ENCODE measurements around the gene FBXO44. TPM values are rescaled to one million over a fixed set of nuclear protein-coding genes. Genes with fewer than 3 reads are reported as not detected.

The FBXO44 gene
- total RNA-seq, 4 donors from 2014 or later, result 11.2 to 43.7 (median 15.0) TPM

GRCh38 chr1:11682799-11683198 is 28.1 kb downstream of the FBXO44 start:
- Histone ChIP-seq H3K27ac (no peak overlapping the region), H3K9me3 (no peaks in the 10 kb centered on the region), H3K4me3 (no peak overlapping the region), H3K36me3 (no peaks in the 10 kb centered on the region), H3K4me1 (peaks cover 0 to 11% (median 0%) of the 10 kb centered on the region in 4 donors), H3K27me3 (no peaks in the 10 kb centered on the region)
- TF ChIP-seq, protein P1, sequence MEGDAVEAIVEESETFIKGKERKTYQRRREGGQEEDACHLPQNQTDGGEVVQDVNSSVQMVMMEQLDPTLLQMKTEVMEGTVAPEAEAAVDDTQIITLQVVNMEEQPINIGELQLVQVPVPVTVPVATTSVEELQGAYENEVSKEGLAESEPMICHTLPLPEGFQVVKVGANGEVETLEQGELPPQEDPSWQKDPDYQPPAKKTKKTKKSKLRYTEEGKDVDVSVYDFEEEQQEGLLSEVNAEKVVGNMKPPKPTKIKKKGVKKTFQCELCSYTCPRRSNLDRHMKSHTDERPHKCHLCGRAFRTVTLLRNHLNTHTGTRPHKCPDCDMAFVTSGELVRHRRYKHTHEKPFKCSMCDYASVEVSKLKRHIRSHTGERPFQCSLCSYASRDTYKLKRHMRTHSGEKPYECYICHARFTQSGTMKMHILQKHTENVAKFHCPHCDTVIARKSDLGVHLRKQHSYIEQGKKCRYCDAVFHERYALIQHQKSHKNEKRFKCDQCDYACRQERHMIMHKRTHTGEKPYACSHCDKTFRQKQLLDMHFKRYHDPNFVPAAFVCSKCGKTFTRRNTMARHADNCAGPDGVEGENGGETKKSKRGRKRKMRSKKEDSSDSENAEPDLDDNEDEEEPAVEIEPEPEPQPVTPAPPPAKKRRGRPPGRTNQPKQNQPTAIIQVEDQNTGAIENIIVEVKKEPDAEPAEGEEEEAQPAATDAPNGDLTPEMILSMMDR (IDR thresholded peaks at IDR 0.05), result no peak
- no peak for TF ChIP-seq POLR2A (IDR thresholded peaks at IDR 0.05)
- DNase-seq, result no peak

DNA sequence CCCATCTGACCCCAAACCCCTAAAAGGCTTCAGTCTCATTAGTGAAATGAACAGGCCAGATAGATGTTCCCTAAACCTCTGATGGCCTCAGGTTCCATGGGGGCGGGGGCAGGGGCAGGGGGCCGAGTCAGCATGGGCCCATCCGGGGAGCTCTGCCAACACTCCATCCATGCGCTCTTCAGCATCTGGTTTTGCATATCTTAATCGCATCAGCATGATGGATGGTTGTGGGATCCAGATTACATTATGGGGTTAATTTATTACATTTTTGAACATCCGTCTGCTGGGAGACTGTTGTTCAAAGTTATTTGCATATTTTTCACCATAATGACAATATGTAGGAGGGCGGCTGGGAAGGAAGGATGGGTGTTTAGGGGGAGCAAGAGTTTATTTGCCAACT is 29.4 kb downstream of the FBXO44 start:
- no peak overlapping the region for H3K27ac ChIP-seq
- H3K4me1 ChIP-seq, result peaks cover 0 to 11% (median 0%) of the 10 kb centered on the region in 4 donors
- no peak for TF ChIP-seq POLR2A (IDR thresholded peaks at IDR 0.05)
- TF ChIP-seq, protein P1 (IDR thresholded peaks at IDR 0.05), result no peak
- no peaks in the 10 kb centered on the region for H3K27me3 ChIP-seq
- H3K4me3 ChIP-seq, result no peak overlapping the region
- no peaks in the 10 kb centered on the region for H3K9me3 ChIP-seq
- H3K36me3 ChIP-seq, result no peaks in the 10 kb centered on the region
- DNase-seq, result no peak

- Histone ChIP-seq H3K4me1 (peaks cover 0 to 8% (median 0%) of the 10 kb centered on the region in 4 donors), H3K9me3 (no peaks in the 10 kb centered on the region), H3K36me3 (no peaks in the 10 kb centered on the region), H3K27ac (no peak overlapping the region), H3K4me3 (no peak overlapping the region), H3K27me3 (peaks cover 0 to under 1% of the 10 kb centered on the region in 2 donors)
- TF ChIP-seq, protein P1 (IDR thresholded peaks at IDR 0.05), result no peak
- no peak for TF ChIP-seq POLR2A (IDR thresholded peaks at IDR 0.05)
- no peak for DNase-seq
These were observed 30.6 kb downstream of the FBXO44 start for GRCh38 chr1:11685210-11685752.

- TF ChIP-seq POLR2A (IDR thresholded peaks at IDR 0.05), result no peak
- TF ChIP-seq, protein P1 (IDR thresholded peaks at IDR 0.05), result no peak
- Histone ChIP-seq H3K9me3 (no peaks in the 10 kb centered on the region), H3K36me3 (no peaks in the 10 kb centered on the region), H3K27ac (no peak overlapping the region), H3K4me3 (no peak overlapping the region), H3K27me3 (peaks cover 0 to 21% of the 10 kb centered on the region in 2 donors), H3K4me1 (peaks cover 0 to 28% (median 8%) of the 10 kb centered on the region in 4 donors)
- no peak for DNase-seq
These were observed 33.8 kb downstream of the FBXO44 start for GRCh38 chr1:11688506-11688905.

DNA sequence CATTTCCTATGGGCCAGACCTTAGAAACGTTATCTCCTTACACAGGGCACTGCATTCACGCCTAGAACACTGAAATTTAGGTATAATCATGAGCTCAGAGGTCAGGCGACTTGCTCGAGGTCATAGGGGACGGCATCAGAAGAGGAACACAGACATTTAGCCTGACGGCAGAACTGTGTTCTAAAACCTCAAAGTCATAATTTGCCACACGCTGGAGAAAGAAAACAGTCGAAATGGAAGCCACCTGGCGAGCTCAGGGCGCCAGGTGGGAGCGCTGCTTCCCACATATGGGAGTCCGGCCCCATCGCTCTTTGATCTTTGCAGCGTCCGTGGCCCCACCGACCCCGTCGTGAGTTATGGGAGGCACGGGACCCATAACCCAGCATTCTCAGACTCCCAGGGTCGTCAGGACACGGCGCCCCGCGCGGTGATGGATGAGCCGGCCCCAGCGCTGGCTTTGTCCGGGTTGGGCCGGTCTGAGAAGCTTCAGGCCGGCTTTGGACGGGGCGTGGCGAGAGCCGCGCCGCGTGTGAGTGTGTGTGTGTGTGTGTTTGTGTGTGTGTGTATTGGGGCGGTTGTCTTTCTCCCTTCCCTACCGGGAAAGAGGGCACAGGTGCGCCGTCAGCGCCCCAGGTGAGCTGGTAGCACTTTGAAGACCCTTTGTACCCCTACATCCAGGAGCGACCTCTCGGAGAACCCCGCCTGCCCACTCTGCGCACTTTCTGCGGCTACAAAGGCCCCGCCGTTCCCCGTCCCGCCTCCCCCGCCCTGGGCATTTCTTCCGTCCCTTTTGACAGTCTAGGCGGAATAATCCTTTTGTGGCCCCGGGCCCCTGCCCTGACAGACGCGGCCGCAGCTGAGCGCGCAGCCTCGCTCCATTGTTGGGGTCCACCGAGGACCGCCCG is 36.0 kb downstream of the FBXO44 start:
- H3K27me3 ChIP-seq, result peaks cover 0 to 21% of the 10 kb centered on the region in 2 donors
- H3K36me3 ChIP-seq, result no peaks in the 10 kb centered on the region
- H3K9me3 ChIP-seq, result no peaks in the 10 kb centered on the region
- no peak for TF ChIP-seq POLR2A (IDR thresholded peaks at IDR 0.05)
- TF ChIP-seq, protein P1 (IDR thresholded peaks at IDR 0.05), result no peak
- no peak for DNase-seq
- peak overlapping the region in 3 of 4 donors; percentile 32 to 36 (median 35) for H3K4me3 ChIP-seq
- peaks cover 0 to 28% (median 8%) of the 10 kb centered on the region in 4 donors for H3K4me1 ChIP-seq
- H3K27ac ChIP-seq, result no peak overlapping the region
